ENCODE results near the gene FAM200C. TPM values are rescaled to one million over a fixed set of nuclear protein-coding genes. Genes with fewer than 3 reads are reported as not detected.

FAM200C gene
- polyA plus RNA-seq, 3 donors = 0.08 to 0.39 TPM; not detected in 1

DNA sequence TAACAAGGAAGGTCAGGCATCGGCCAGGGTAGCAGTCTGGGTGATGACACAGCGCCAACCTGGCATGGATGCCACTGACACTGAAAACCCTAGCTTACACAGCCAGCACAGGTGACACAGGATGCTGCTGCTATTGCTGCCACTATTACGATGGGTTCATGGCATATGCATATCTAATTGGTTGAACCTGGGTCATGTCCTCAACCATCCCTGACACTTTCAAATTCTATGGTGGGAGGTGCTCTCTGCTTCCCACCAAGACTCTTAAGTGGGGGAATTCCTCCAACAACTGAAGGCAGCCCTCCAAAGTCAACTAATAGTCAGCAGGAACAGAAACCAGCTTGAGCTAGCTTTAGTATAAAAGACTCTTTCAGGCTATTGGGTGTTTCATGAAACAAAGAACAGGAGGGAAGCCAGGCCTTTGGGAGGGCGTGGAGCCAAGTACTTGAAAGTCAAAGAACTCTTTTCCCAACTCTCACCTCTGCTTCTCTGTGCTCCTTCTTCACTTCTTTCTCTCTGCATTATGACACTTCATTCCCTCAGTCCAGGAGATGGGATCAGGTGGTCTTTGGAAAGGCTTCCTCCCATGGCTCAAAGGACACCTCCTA lies 43.1 kb upstream of the FAM200C start:
- H3K9ac ChIP-seq (ENCODE audit: insufficient read depth, low read length, poor library complexity, severe bottlenecking) = no peak overlapping the region
- H3K79me2 ChIP-seq (ENCODE audit: insufficient read depth, low read length) = no peaks in the 10 kb centered on the region
- no peaks in the 10 kb centered on the region for H4K20me1 ChIP-seq (ENCODE audit: insufficient read depth, low read length)
- intact Hi-C loops (cut with micrococcal nuclease) = no loop called here
- no peak overlapping the region for H3K4me3 ChIP-seq (replicated peaks in 1 of 3; ENCODE audit: low read depth in 2 of 3, low read length in 3 of 3)
- H3K27me3 ChIP-seq (ENCODE audit: control insufficient read depth in 2 of 2, insufficient read depth in 2 of 2, low read length in 2 of 2) = no peaks in the 10 kb centered on the region
- no peak overlapping the region for H3K27ac ChIP-seq (ENCODE audit: low read depth in 1 of 2, low read length in 2 of 2)
- peaks cover 0 to 2% (median 0%) of the 10 kb centered on the region in 3 donors for H3K27me3 Mint-ChIP-seq (ENCODE audit: low read depth in 3 of 3)
- H3K9me3 Mint-ChIP-seq = no peaks in the 10 kb centered on the region
- H3K4me1 ChIP-seq (ENCODE audit: control insufficient read depth in 1 of 2, insufficient read depth in 2 of 2, low read length in 2 of 2) = peaks cover 15 to 27% of the 10 kb centered on the region in 2 donors
- TF ChIP-seq, protein P1, sequence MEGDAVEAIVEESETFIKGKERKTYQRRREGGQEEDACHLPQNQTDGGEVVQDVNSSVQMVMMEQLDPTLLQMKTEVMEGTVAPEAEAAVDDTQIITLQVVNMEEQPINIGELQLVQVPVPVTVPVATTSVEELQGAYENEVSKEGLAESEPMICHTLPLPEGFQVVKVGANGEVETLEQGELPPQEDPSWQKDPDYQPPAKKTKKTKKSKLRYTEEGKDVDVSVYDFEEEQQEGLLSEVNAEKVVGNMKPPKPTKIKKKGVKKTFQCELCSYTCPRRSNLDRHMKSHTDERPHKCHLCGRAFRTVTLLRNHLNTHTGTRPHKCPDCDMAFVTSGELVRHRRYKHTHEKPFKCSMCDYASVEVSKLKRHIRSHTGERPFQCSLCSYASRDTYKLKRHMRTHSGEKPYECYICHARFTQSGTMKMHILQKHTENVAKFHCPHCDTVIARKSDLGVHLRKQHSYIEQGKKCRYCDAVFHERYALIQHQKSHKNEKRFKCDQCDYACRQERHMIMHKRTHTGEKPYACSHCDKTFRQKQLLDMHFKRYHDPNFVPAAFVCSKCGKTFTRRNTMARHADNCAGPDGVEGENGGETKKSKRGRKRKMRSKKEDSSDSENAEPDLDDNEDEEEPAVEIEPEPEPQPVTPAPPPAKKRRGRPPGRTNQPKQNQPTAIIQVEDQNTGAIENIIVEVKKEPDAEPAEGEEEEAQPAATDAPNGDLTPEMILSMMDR (IDR thresholded peaks at IDR 0.05) = no peak
- no peak overlapping the region for H2AFZ ChIP-seq (ENCODE audit: insufficient read depth, low read depth, low read length, poor library complexity, severe bottlenecking)
- H3K4me1 Mint-ChIP-seq = peaks cover 19% of the 10 kb centered on the region
- no peaks in the 10 kb centered on the region for H3K36me3 Mint-ChIP-seq
- H3K4me3 Mint-ChIP-seq = no peak overlapping the region
- no peaks in the 10 kb centered on the region for H3K9me3 ChIP-seq (replicated peaks in 1 of 2; ENCODE audit: control insufficient read depth in 1 of 2, insufficient read depth in 1 of 2, low read length in 2 of 2)
- DNase-seq = no peak
- no peak overlapping the region for H3K27ac Mint-ChIP-seq
- H3K4me2 ChIP-seq (replicated peaks; ENCODE audit: extremely low read depth, low read length, poor library complexity, severe bottlenecking) = no peak overlapping the region
- H3K36me3 ChIP-seq (replicated peaks in 1 of 2; ENCODE audit: control insufficient read depth in 1 of 2, insufficient read depth in 2 of 2, low read length in 2 of 2) = no peaks in the 10 kb centered on the region
- no CpG with 5 or more reads among the region's 4 CpGs for WGBS (ENCODE audit: insufficient coverage)

GRCh38 chr5:160441311-160441781 lies 41.5 kb upstream of the FAM200C start:
- Histone ChIP-seq H3K79me2 (ENCODE audit: insufficient read depth, low read length) (no peaks in the 10 kb centered on the region), H3K36me3 (replicated peaks in 1 of 2; ENCODE audit: control insufficient read depth in 1 of 2, insufficient read depth in 2 of 2, low read length in 2 of 2) (no peaks in the 10 kb centered on the region), H3K9ac (ENCODE audit: insufficient read depth, low read length, poor library complexity, severe bottlenecking) (no peak overlapping the region), H3K4me2 (replicated peaks; ENCODE audit: extremely low read depth, low read length, poor library complexity, severe bottlenecking) (no peak overlapping the region), H3K9me3 (replicated peaks in 1 of 2; ENCODE audit: control insufficient read depth in 1 of 2, insufficient read depth in 1 of 2, low read length in 2 of 2) (no peaks in the 10 kb centered on the region), H4K20me1 (ENCODE audit: insufficient read depth, low read length) (no peaks in the 10 kb centered on the region), H3K27me3 (ENCODE audit: control insufficient read depth in 2 of 2, insufficient read depth in 2 of 2, low read length in 2 of 2) (no peaks in the 10 kb centered on the region), H3K27ac (ENCODE audit: low read depth in 1 of 2, low read length in 2 of 2) (no peak overlapping the region), H3K4me1 (ENCODE audit: control insufficient read depth in 1 of 2, insufficient read depth in 2 of 2, low read length in 2 of 2) (peaks cover 15 to 35% of the 10 kb centered on the region in 2 donors), H3K4me3 (replicated peaks in 1 of 3; ENCODE audit: low read depth in 2 of 3, low read length in 3 of 3) (no peak overlapping the region), H2AFZ (ENCODE audit: insufficient read depth, low read depth, low read length, poor library complexity, severe bottlenecking) (no peak overlapping the region)
- DNase-seq = peak in 1 of 3 donors; percentile 19
- no peaks in the 10 kb centered on the region for H3K36me3 Mint-ChIP-seq
- WGBS (ENCODE audit: insufficient coverage) = no CpG with 5 or more reads among the region's 1 CpG
- no peaks in the 10 kb centered on the region for H3K9me3 Mint-ChIP-seq
- TF ChIP-seq, protein P1 (IDR thresholded peaks at IDR 0.05) = no peak
- peaks cover 24% of the 10 kb centered on the region for H3K4me1 Mint-ChIP-seq
- H3K27me3 Mint-ChIP-seq (ENCODE audit: low read depth in 3 of 3) = peaks cover 0 to 4% (median 2%) of the 10 kb centered on the region in 3 donors
- H3K4me3 Mint-ChIP-seq = no peak overlapping the region
- H3K27ac Mint-ChIP-seq = peak overlapping the region in 1 of 7 donors; percentile 26
- intact Hi-C loops (cut with micrococcal nuclease) = no loop called here

Data from CD14-positive monocyte (primary cell).